ENCODE measurements around the gene GPD2.

- TF ChIP-seq CTCF (IDR thresholded peaks at IDR 0.05): no peak
- TF ChIP-seq POLR2A (IDR thresholded peaks at IDR 0.05): no peak
These were observed 45.1 kb downstream of the GPD2 start for GRCh38 chr2:156481312-156481711.

Measured in heart left ventricle (tissue), 13 donors.